SK-N-SH (cell line): Measurements from ENCODE around the gene WDR88.

Experiments used
- CHD2 ChIP-seq: fragments of 150-350 bp; IDR thresholded peaks from 2 replicates; pipeline ENCODE4 v1.6.1; 2018; ENCODE audit warnings: low read length; ENCODE audit not compliant: partially characterized antibody
- NFIC ChIP-seq: IDR thresholded peaks from 2 replicates; pipeline ENCODE4 v1.4.0; 2012; ENCODE audit warnings: borderline replicate concordance
- TCF12 ChIP-seq: IDR thresholded peaks from 2 replicates; pipeline ENCODE4 v1.4.0; 2012
- TF ChIP-seq, protein P1 (sequence below): fragments of 200-600 bp; sonication (generic); IDR thresholded peaks from 2 replicates; pipeline ENCODE4 v1.6.1; 2017; ENCODE audit warnings: antibody characterized with exemption, mild to moderate bottlenecking, moderate library complexity

DNA sequence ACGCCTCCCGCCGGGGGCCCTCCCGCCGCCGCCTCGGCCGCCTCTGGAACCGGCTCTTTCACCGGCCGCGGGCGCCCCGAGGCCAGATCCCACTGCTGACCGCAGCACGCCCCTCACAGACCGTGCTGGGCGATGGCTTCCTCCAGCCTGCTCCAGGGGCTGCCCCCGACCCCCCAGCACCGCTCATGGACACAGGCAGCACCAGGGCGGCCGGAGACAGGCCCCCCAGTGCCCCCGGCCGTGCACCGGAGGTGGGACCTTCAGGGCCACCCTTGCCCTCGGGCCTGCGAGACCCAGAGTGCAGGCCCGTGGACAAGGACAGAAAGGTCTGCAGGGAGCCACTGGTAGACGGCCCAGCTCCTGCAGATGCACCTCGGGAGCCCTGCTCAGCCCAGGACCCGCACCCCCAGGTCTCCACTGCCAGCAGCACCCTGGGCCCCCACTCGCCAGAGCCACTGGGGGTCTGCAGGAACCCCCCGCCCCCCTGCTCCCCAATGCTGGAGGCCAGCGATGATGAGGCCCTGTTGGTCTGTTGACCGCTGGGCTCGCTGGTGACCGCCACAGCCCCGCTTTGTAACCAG is 75.2 kb downstream of the WDR88 start:
- TF ChIP-seq NFIC (no peak), TCF12 (no peak), CHD2 (no peak)
- TF ChIP-seq, protein P1, sequence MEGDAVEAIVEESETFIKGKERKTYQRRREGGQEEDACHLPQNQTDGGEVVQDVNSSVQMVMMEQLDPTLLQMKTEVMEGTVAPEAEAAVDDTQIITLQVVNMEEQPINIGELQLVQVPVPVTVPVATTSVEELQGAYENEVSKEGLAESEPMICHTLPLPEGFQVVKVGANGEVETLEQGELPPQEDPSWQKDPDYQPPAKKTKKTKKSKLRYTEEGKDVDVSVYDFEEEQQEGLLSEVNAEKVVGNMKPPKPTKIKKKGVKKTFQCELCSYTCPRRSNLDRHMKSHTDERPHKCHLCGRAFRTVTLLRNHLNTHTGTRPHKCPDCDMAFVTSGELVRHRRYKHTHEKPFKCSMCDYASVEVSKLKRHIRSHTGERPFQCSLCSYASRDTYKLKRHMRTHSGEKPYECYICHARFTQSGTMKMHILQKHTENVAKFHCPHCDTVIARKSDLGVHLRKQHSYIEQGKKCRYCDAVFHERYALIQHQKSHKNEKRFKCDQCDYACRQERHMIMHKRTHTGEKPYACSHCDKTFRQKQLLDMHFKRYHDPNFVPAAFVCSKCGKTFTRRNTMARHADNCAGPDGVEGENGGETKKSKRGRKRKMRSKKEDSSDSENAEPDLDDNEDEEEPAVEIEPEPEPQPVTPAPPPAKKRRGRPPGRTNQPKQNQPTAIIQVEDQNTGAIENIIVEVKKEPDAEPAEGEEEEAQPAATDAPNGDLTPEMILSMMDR = no peak
